Natural killer cell (primary cell): ENCODE data around the gene CACNA1B. TPM values are rescaled to one million over a fixed set of nuclear protein-coding genes. Genes with fewer than 3 reads are reported as not detected.

Experiments used
- ATAC-seq, 3 donors: fragments of 150-1000 bp in 2 of 3; fragments of 200-7000 bp in 1 of 3; cut with Tn5 transposase; 1 replicate in 1 of 3; 2 replicates in 2 of 3; pipeline ENCODE4 v1.10.0; 2021; ENCODE audit warnings: mild to moderate bottlenecking in 2 of 3, moderate library complexity in 2 of 3
- DNase-seq, 2 donors: peaks; one replicate each; pipeline versions ENCODE4 v3.0.0 to v3.0.0-alpha.2; 2013 to 2021; ENCODE audit warnings: mixed read lengths in 1 of 2
- H3K27ac ChIP-seq: one replicate; pipeline ENCODE4 v1.5.1; 2013; ENCODE audit warnings: mild to moderate bottlenecking, low read length
- H3K27me3 ChIP-seq: one replicate; pipeline ENCODE4 v1.6.1; 2013; ENCODE audit warnings: low read length; ENCODE audit not compliant: control insufficient read depth, insufficient read depth
- H3K36me3 ChIP-seq: one replicate; pipeline ENCODE4 v1.6.1; 2013; ENCODE audit warnings: low read length; ENCODE audit not compliant: control insufficient read depth, insufficient read depth
- H3K4me1 ChIP-seq: one replicate; pipeline ENCODE4 v1.6.1; 2013; ENCODE audit warnings: low read length; ENCODE audit not compliant: control insufficient read depth, insufficient read depth
- H3K4me3 ChIP-seq: one replicate; pipeline ENCODE4 v1.5.1; 2013; ENCODE audit warnings: low read length
- H3K9me3 ChIP-seq: one replicate; pipeline ENCODE4 v1.6.1; 2013; ENCODE audit warnings: low read length; ENCODE audit not compliant: control insufficient read depth, insufficient read depth
- H3K27ac Mint-ChIP-seq, 2 donors: one replicate each; pipeline ENCODE4 v1.8.0; 2022; ENCODE audit warnings: mild to moderate bottlenecking in 2 of 2, mixed read lengths in 2 of 2, moderate library complexity in 1 of 2
- H3K27me3 Mint-ChIP-seq, 2 donors: one replicate each; pipeline ENCODE4 v1.8.0; 2022; ENCODE audit warnings: low read depth in 2 of 2, mixed read lengths in 2 of 2
- H3K36me3 Mint-ChIP-seq: one replicate; pipeline ENCODE4 v1.8.0; 2022; ENCODE audit warnings: mixed read lengths
- H3K4me1 Mint-ChIP-seq, 2 donors: one replicate each; pipeline ENCODE4 v1.8.0; 2022; ENCODE audit warnings: mixed read lengths in 2 of 2
- H3K4me3 Mint-ChIP-seq: one replicate; pipeline ENCODE4 v1.8.0; 2022; ENCODE audit warnings: mild to moderate bottlenecking, moderate library complexity, mixed read lengths
- H3K9me3 Mint-ChIP-seq, 2 donors: one replicate each; pipeline ENCODE4 v1.8.0; 2022; ENCODE audit warnings: mixed read lengths in 2 of 2
- CTCF ChIP-seq: fragments of 200-600 bp; IDR thresholded peaks from one replicate; pipeline ENCODE4 v1.8.0; 2022; ENCODE audit warnings: antibody characterized with exemption
- WGBS: methylation state at CpG from one replicate; pipeline ENCODE4 v1.1.7; 2013; ENCODE audit warnings: missing lambda C conversion rate; ENCODE audit not compliant: insufficient coverage; 5-methylcytosine and 5-hydroxymethylcytosine counted together
- intact Hi-C: fragments of 100-400 bp; cut with micrococcal nuclease; formaldehyde crosslinking; loops from one replicate; pipeline ENCODE4 v1.14.2; 2022
- total RNA-seq, 4 donors: library from RNA; stranded (reverse); fragments of 120-200 nt in 1 of 4; gene quantifications; one replicate each; pipeline versions ENCODE4 v1.2.3 to v1.2.4, GENCODE V29; 2013 to 2022

The CACNA1B gene
- total RNA-seq, 3 donors from 2014 or later (not counting 1 experiment from before 2014, with no cell fraction given): 0.07 TPM; not detected in 2

GRCh38 chr9:137875846-137876245, 1.7 kb upstream of the CACNA1B start:
- ATAC-seq (no peak), DNase-seq (no peak)
- Mint-ChIP-seq H3K36me3 (no peaks in the 10 kb centered on the region), H3K4me3 (no peak overlapping the region), H3K9me3 (no peaks in the 10 kb centered on the region), H3K4me1 (no peaks in the 10 kb centered on the region), H3K27ac (no peak overlapping the region), H3K27me3 (peaks cover 28 to 29% of the 10 kb centered on the region in 2 donors)
- WGBS: 88% methylated on average over 10 of the region's 10 CpGs
- no peaks in the 10 kb centered on the region for H3K4me1 ChIP-seq
- no peak for TF ChIP-seq CTCF
- no peaks in the 10 kb centered on the region for H3K36me3 ChIP-seq
- peaks cover 14% of the 10 kb centered on the region for H3K27me3 ChIP-seq
- no peak overlapping the region for H3K27ac ChIP-seq
- no peak overlapping the region for H3K4me3 ChIP-seq
- intact Hi-C loops: no loop called here
- H3K9me3 ChIP-seq: no peaks in the 10 kb centered on the region

GRCh38 chr9:137876269-137876668, 1.3 kb upstream of the CACNA1B start:
- Mint-ChIP-seq H3K27ac (no peak overlapping the region), H3K4me3 (peak overlapping the region; percentile 76), H3K36me3 (no peaks in the 10 kb centered on the region), H3K27me3 (peaks cover 28 to 29% of the 10 kb centered on the region in 2 donors), H3K9me3 (no peaks in the 10 kb centered on the region), H3K4me1 (no peaks in the 10 kb centered on the region)
- 84% methylated on average over 8 of the region's 8 CpGs for WGBS
- H3K27me3 ChIP-seq: peaks cover 14% of the 10 kb centered on the region
- H3K4me1 ChIP-seq: no peaks in the 10 kb centered on the region
- no peak for DNase-seq
- no peak for TF ChIP-seq CTCF
- H3K27ac ChIP-seq: no peak overlapping the region
- ATAC-seq: no peak
- intact Hi-C loops: no loop called here
- H3K9me3 ChIP-seq: no peaks in the 10 kb centered on the region
- no peaks in the 10 kb centered on the region for H3K36me3 ChIP-seq
- no peak overlapping the region for H3K4me3 ChIP-seq

GRCh38 chr9:137876781-137877386, 698 bp upstream of the CACNA1B start:
- Mint-ChIP-seq H3K4me1 (no peaks in the 10 kb centered on the region), H3K4me3 (no peak overlapping the region), H3K27ac (no peak overlapping the region), H3K9me3 (no peaks in the 10 kb centered on the region), H3K36me3 (no peaks in the 10 kb centered on the region), H3K27me3 (peaks cover 26 to 31% of the 10 kb centered on the region in 2 donors)
- Histone ChIP-seq H3K27ac (no peak overlapping the region), H3K9me3 (no peaks in the 10 kb centered on the region), H3K4me3 (no peak overlapping the region), H3K27me3 (peaks cover 14% of the 10 kb centered on the region), H3K4me1 (no peaks in the 10 kb centered on the region), H3K36me3 (no peaks in the 10 kb centered on the region)
- WGBS: 63% methylated on average over 47 of the region's 47 CpGs
- intact Hi-C loops: no loop called here
- ATAC-seq: no peak
- no peak for DNase-seq
- no peak for TF ChIP-seq CTCF
